GM12801 (cell line): ENCODE data around the gene SCAPER.

Experiments used
- CTCF ChIP-seq: IDR thresholded peaks from one replicate; pipeline ENCODE4 v1.5.1; 2011; ENCODE audit warnings: control low read depth; ENCODE audit not compliant: insufficient read length; ENCODE audit errors: extremely low read depth

SCAPER gene

GRCh38 chr15:76353903-76354302 lies 551.2 kb downstream of the SCAPER start:
- TF ChIP-seq CTCF, result no peak

DNA sequence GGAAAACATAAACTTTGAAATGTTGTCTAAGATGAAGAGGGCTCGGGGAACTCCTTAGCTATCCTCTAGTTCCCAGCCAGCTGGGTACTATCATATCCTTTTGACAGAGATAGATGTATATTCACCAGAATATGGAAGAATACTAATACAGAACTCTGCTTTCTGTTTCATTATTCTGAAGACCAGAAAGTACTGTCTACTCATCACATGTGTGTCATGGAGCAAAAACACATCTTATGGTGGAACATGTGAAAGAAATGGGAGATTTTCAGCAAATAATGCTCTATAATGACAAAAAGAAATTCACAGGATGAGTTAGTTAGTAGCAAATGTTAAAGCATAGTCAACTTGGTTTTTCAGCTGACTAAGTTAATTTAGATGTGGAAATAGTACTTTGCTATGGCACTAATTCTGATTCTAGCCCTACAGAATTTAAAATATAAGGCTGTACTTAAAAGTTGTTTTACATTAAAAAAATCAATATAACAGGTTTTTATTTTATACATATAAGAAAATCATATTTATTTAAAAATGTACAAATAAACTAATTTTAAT lies 552.0 kb downstream of the SCAPER start:
- TF ChIP-seq CTCF, result no peak

- TF ChIP-seq CTCF, result no peak
These were observed 555.7 kb downstream of the SCAPER start for GRCh38 chr15:76349301-76350070.

DNA sequence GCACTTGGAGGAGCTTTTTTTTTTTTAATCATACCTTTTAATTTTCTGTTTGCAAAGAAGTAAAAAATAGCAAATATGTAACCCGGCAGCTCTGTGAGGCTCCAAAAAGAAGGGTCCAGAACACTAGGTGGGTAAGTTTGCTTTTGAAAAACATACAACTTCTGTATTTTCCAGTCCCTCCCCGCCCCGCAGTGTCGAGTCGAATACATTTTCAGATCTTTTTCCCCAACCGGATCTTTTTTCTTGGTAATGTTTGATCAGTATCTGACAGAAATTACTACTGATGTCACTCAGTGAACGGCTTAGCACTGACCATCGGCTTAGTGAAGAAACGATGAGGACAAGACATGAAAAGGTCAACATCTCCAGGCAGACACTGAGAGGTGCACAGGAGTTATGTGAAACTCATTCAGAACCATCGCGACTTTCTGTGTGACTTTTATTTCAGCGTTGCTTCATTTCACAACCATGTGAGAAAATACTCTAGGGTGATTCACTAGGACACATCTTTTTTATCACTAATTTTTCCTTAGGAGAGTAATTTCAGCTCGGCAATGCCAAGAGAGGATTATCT lies 557.6 kb downstream of the SCAPER start:
- no peak for TF ChIP-seq CTCF

GRCh38 chr15:76346669-76347481 lies 558.3 kb downstream of the SCAPER start:
- no peak for TF ChIP-seq CTCF

DNA sequence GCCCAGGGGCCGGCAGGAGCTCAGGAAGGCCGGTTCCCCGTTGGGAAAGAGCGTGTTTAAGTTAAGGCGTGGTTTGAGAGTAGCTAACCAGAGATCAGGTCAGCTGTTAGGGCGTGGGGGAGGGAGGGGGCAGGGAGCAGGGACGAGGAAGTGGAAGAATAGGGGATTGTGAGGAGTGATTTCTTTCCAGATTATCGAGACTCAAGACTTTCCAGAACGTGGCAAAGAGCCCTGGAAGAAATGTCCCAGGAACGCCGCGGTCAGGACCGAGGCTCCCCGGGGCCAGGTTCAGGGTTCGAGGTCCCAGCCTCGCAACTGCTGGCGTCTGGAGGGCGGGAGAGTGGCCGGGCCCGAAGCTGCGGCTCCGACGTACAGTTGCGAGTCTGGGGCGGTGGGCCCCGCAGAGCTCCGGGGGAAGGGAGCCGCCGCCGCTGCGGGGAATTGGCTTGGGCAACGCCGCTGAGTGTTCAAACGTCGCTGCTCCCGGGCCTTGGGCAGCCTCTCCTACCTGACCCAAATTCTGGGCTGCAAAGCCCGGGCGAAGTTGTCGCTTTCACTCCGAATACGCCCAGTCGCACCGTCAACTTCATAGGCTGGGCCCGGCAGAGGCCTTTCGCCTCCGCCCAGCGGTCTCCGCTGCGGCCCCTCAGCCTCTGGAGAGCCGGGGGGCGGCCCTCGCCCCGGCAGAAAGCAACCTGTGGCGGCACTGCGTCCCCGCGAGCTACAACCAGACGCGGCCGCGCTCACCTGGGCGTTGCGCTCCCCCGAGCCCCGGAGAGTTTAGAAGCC lies 559.1 kb downstream of the SCAPER start:
- TF ChIP-seq CTCF, result no peak

DNA sequence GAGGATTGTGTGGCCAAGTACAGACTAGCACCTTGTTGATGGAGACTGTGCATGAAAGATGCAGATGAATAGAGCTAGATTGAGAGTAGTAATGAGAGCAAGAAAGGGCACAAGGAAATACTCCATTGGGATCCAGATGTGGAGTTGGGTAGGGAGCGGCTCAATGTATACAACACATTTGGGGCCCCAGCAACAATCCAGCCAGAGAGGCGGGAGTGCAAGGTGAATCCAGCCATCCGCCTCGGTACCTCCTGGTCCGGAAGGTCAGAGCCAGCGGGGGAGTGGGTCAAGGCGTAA lies 559.6 kb downstream of the SCAPER start:
- no peak for TF ChIP-seq CTCF
